HG03159 (cell line): ENCODE measurements around the gene CHD8.
"Not testable (repeated sequence)": the region's sequence is repeated elsewhere in the genome, so short reads cannot be mapped to it uniquely, and the experiment has no call there.

Experiments used
- ATAC-seq: cut with Tn5 transposase; IDR thresholded peaks from one replicate; pipeline ENCODE4 v1.9.1; 2021; ENCODE audit warnings: mild to moderate bottlenecking, moderate library complexity; ENCODE audit not compliant: unreplicated experiment

Gene CHD8

GRCh38 chr14:21455912-21456667 is at the start of gene CHD8:
TSS of gene CHD8 (minus strand) at chr14:21456123. CDS start at chr14:21431643, 24,480 bp downstream.
- ATAC-seq: peak; percentile 98

GRCh38 chr14:21505012-21505553 is 49.2 kb upstream of the CHD8 start:
- peak; percentile 76 for ATAC-seq

GRCh38 chr14:21503376-21503775 is 47.5 kb upstream of the CHD8 start:
- ATAC-seq: no peak

GRCh38 chr14:21501568-21501967 is 45.6 kb upstream of the CHD8 start:
- no peak for ATAC-seq

- ATAC-seq: no peak
These were observed 42.9 kb upstream of the CHD8 start for GRCh38 chr14:21498540-21499526.

GRCh38 chr14:21496453-21496852 is 40.5 kb upstream of the CHD8 start:
- ATAC-seq: no peak

GRCh38 chr14:21494902-21495762 is 39.2 kb upstream of the CHD8 start:
- ATAC-seq: no peak

GRCh38 chr14:21486640-21487087 is 30.7 kb upstream of the CHD8 start:
- no peak for ATAC-seq

GRCh38 chr14:21476925-21477681 is 21.2 kb upstream of the CHD8 start, which contains the start of the genes RAB2B and TOX4:
TSS of gene RAB2B (minus strand) at chr14:21476959. CDS start at chr14:21476872, 87 bp downstream.
TSS of gene TOX4 (plus strand) at chr14:21477195. CDS start at chr14:21477279, 84 bp downstream.
- peak; percentile 99 for ATAC-seq

GRCh38 chr14:21476523-21476924 is 20.6 kb upstream of the CHD8 start:
- no peak for ATAC-seq

GRCh38 chr14:21475767-21476522 is 20.0 kb upstream of the CHD8 start:
- no peak for ATAC-seq

GRCh38 chr14:21467616-21468015 is 11.7 kb upstream of the CHD8 start:
- ATAC-seq: no peak

GRCh38 chr14:21455592-21455911 is 371 bp downstream of the CHD8 start:
- ATAC-seq: peak; percentile 20

- no peak for ATAC-seq
These were observed 929 bp downstream of the CHD8 start for GRCh38 chr14:21454843-21455544.

- ATAC-seq: no peak
These were observed 6.1 kb downstream of the CHD8 start for GRCh38 chr14:21449899-21450216.

- ATAC-seq: not testable (repeated sequence)
These were observed 13.3 kb downstream of the CHD8 start for GRCh38 chr14:21442657-21443056.

GRCh38 chr14:21440859-21441258 is 15.1 kb downstream of the CHD8 start:
- no peak for ATAC-seq
